NCI-H2029 treated with DMSO at 0.1 percent for 48 hours (cell line): Measurements from ENCODE around the gene BAG3.

Experiments
- DNase-seq: peaks from one replicate; lab custom pipeline; 2025; lab: John Stamatoyannopoulos, UW

The BAG3 gene

DNA sequence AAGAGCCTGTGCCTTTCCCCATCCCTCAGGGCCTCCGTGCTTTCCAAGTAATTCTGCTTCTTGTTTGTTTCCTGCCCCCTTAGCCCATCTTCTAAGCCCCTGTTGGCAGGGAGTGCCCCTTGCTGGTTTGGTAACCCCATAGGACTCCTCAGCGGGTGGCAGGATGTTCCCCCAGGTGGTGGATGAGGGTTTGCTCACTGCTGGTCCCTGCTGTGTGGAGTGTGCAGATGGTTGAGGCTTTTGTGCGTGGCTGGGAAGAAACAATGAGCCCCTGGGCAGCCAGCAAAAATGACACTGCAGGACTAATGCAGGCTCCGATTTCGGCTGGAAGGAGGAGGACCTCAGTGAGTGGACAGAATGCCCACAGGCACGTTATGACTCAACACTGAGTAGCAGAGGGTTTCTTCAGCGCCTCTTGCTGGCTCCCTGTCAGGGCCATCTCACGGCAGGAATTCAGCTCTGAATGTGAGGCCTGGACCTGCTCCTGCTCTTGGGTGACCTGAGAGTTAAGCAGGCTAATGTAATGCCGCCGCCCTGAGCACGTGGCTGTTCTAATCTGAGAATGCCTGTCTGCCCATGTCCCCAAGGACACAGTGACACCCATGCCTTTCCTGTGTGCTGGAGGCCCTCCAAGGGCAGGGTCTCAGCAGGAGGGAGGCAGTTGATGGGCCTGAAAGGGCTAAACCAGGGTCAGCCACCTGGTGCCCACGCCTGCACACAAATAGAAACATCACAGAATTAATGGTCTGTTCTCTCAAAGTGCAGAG is 16.6 kb downstream of the BAG3 start:
- no peak for DNase-seq

DNA sequence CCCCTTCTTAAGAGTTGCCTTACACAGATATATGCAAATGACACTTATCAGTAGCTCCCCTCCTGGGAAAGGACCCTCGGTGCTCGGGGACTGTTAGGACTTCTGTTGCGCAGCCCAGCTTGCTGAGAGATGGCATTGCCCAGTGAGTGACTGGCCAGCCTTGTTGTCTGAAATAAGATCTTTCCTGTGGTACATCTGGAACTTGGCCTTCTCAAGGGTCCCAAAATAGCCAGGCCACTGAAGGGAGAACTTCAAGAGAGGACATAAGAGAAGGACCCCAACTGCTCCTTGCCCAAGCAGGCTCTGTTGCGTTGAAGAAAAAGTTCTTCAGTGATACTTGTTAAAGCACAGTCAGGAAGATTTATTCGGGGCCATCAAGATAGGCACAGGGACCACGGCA is 17.3 kb downstream of the BAG3 start:
- no peak for DNase-seq

DNA sequence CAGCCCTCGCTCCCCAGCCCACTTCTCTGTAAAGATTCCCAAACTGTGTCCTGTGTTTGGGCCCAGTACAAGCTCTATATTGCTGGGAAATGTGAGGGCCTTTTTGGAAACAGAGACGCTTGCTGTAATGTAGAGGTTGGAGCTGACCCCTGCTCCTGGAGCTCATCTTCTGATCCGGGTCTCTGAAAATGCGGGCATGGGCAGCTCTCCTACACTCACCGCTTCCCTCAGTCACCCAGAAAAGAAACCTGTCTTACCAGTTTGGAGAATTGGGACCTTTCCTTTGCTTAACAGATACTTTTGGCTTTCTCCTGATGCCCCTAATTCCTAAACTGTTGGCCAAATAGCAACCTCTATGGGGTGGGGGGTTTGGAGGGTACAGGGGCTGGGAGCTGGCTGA is 18.2 kb downstream of the BAG3 start:
- DNase-seq = no peak

DNA sequence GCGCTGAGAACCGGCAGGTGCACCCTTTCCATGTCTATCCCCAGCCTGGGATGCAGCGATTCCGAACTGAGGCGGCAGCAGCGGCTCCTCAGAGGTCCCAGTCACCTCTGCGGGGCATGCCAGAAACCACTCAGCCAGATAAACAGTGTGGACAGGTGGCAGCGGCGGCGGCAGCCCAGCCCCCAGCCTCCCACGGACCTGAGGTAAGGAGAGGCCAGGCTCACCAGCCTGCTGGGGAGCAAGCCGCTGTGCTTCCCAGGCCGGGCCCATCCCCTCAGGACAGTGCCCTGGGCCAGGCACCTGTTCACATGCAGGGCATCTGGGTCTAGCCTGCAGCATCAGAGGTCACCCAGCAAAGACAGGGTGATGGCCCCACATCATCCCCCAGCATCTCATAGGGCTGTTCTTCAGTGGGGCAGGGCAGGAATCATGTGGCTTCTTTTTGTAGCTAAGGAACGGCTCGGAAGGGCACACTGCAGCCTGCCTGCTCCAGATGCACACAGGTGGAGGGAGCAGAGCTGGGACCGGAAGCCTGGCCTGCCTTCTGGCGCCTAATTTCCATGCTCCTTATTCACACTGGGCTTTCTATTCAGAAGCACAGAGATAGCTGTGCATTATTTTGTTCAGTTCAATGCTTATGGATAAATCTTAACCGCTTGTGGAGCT is 18.9 kb downstream of the BAG3 start:
- DNase-seq = no peak

DNA sequence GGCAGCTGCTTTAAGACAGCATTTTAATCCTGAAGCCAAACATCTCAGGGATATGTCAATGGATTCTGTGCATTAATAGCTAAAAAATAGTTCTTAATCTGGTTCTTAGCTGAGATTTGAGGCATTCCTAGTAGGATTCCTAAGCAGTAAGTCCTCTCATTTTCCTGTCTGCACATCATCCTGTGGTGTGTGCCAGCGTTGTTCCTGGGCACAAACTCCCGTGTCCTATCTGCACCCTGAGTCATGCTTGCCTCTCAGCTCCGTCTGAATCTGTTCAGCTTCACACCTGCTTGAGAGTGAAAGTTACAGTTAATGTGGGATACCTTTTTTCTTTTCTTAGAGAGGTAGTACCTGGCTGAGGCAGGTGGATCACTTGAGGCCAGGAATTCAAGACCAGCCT is 19.5 kb downstream of the BAG3 start:
- no peak for DNase-seq

DNA sequence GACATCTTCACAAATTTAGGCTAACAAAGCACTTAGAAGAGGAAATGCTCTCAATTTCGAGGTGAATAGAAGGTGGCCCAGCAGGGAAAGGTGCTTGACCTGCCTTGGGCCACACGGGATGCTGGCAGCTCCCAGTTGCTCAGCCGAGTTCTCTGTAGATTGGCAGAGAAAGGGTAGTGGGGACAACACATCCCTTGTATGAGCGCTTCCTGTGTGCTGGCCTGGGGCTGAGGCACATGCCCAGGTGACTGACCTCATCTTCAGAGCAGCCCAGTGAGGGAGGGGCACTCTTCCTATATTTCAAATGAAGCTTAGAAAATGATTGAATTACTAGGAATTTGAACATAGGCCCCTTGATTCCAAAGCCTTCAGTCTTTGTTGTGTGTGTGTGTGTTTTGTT is 20.2 kb downstream of the BAG3 start:
- no peak for DNase-seq

DNA sequence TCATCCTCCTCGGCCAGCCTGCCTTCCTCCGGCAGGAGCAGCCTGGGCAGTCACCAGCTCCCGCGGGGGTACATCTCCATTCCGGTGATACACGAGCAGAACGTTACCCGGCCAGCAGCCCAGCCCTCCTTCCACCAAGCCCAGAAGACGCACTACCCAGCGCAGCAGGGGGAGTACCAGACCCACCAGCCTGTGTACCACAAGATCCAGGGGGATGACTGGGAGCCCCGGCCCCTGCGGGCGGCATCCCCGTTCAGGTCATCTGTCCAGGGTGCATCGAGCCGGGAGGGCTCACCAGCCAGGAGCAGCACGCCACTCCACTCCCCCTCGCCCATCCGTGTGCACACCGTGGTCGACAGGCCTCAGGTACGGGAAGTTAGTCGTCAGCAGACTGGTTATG is 21.1 kb downstream of the BAG3 start:
- DNase-seq = no peak

DNA sequence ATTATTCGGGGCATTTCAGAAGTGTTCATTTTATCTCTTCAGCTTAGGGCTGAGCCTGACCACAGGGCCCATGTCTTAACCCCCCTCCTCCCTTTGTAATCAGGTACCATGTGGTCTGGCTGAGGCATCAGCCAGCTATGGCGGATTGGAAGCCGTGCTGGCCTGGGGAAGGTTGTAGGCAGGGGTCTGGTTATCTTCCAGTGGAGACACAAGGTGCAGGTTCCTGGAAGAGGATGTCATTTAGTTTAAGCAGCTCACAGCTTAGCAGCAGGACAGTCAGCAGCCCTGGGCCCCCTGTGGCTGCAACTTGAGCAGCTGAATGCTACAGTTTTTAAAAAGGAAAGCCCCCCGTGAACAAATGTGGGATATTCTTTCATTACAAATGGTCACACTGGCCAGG is 22.1 kb downstream of the BAG3 start:
- no peak for DNase-seq

DNA sequence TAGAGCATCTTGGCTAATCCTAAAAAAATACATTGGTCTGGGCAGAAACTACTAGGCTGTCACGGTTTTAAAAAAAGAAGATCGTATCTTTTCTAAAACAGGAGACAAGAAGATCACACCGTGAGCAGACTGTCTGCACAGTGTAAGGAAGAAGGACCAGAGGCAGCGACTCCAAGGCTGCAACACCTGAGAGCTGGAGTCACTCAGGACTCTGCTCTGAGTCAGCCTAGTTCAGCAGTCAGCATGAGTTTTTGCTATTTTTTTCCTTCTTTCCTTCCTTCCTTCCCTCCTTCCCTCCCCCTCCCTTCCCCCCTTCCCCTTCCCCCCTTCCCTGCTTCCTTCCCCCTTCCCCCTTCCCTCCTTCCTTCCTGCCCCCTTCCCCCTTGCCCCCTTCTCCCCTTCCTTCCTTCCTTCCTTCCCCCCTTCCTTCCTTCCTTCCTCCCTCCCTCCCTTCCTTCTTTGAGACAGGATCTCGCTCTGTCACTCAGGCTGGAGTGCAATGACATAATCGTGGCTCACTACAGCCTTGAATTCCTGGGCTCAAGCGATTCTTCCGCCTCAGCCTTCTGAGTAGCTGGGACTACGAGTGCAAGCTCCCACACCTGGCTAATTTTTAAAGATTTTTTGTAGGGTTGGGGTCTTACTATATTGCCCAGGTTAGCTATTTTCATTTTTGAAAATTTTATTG is 24.4 kb downstream of the BAG3 start:
- DNase-seq = no peak

DNA sequence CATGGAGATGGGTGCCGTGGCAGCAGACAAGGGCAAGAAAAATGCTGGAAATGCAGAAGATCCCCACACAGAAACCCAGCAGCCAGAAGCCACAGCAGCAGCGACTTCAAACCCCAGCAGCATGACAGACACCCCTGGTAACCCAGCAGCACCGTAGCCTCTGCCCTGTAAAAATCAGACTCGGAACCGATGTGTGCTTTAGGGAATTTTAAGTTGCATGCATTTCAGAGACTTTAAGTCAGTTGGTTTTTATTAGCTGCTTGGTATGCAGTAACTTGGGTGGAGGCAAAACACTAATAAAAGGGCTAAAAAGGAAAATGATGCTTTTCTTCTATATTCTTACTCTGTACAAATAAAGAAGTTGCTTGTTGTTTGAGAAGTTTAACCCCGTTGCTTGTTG is 25.9 kb downstream of the BAG3 start:
- DNase-seq = no peak

DNA sequence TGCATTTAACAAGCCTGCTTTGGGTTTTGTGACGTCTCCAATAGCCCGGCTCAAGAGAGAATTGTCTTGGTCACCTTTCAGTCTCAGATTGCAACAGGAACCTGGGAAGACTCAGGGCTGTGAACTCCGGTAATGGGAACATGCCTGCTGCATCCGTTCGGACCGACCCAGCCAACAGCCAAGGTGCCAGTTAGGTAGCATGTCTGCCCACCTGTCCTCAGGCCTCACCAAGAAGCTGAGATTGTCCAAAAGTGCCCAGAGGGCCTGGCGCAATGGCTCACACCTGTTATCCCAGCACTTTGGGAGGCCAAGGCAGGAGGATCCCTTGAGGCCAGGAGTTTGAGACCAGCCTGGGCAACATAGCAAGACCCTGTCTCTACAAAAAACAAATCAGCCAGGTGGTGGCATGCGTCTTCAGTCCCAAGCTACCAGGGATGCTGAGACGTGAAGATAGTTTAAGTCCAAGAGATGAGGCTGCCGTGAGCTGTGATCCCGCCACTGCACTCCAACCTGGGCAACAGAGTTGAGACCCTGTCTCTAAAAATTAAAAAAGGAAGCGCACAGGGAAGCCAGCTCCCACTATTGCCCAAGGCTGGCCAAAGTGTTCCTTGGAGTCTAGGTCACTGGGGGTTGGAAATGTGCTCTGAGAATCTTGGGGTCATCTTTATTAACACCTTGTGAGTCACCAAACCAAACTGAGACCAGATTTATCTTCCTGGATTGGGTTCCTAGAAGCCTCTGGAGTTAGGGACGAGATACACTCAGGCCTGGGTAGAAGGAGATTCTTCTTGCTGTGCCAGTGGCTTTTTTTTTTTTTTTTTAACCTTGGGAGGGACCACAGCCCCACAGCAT is 26.9 kb downstream of the BAG3 start:
- DNase-seq = no peak

DNA sequence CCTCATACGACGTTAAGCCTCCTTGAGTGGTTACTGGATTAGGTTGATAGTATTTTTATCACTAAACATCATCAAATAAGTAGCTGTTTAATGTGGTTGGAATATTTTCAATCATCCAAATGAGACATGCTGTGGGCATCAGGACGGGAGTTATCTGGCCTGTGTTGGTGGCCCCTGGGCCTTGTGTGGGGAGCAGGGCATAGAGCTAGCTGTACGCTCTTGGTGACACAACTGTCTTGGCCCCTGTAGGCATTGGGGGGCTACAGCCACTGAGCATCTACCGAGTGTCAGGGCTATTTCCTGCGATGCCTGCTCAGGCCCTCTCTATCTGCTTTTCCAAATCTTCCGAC is 28.3 kb downstream of the BAG3 start:
- no peak for DNase-seq

DNA sequence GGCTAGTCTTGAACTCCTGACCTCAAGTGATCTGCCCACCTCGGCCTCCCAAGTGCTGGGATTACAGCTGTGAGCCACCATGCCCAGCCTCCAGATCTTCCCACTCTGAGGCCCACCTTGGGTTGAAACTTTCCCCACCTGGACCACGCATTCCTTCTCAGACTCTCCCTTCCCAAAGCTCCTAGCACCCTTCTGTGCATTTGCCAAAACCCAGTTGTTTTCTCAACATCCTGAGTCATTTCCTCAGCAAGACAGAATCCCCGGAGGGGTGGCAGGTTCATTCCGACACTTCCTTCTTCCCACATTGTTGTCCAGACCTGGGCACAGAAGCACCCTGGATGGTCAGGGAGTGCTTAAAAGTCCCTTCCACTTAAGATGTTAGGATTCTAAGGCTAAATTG is 28.9 kb downstream of the BAG3 start:
- no peak for DNase-seq

DNA sequence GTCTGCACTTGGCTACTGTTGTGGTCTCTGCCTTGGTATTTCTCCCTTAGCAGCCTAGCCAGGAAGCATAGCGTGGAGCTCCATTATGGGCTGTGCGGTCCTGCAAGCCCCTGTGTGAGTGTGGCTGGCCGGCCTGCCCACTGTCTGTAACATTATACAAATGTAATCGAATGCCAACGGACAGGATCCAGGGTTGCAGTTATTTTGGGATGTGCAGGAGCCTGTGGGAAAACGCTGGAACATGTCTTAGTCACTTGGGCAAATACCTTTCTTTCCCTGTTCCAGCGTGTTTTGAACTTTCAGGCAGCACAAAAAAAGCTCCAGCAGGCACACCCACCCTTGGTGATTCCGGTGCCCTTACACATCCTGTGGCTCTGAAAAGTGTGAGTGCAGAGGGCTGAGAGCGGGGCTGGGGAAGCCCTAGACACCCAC is 29.5 kb downstream of the BAG3 start:
- DNase-seq = no peak

DNA sequence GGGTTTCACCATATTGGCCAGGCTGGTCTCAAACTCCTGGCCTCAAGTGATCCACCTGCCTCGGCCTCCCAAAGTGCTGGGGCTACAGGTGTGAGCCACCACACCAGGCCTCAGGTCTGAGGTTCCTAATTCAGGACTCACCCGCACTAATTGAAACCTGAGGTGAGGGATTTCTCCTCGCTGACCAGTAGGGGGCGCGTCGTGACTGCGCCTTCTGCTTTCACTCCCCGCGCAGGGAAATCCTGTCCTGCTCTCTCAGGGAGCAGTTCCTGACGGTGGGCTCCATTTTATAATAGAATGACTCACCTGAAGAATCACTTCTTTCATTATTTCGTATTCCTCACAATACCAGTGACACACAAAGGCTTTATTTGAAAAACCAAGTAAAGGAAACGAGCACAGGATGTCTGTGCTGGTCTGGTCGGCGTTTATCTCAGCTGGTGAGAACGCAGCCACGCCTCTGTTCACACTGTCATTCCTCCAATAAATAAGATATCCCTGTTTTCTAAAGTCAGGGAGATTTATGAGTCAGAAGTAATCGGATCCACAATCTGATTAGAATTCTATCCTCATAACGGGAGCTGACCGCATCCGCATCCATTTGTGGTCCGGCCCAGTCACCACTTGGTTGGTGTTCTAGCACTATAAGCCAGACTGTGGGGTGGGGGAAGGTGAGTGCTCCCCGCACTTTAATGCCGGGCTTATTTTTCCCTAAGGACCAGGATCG is 35.4 kb downstream of the BAG3 start:
- DNase-seq = peak; percentile 1

DNA sequence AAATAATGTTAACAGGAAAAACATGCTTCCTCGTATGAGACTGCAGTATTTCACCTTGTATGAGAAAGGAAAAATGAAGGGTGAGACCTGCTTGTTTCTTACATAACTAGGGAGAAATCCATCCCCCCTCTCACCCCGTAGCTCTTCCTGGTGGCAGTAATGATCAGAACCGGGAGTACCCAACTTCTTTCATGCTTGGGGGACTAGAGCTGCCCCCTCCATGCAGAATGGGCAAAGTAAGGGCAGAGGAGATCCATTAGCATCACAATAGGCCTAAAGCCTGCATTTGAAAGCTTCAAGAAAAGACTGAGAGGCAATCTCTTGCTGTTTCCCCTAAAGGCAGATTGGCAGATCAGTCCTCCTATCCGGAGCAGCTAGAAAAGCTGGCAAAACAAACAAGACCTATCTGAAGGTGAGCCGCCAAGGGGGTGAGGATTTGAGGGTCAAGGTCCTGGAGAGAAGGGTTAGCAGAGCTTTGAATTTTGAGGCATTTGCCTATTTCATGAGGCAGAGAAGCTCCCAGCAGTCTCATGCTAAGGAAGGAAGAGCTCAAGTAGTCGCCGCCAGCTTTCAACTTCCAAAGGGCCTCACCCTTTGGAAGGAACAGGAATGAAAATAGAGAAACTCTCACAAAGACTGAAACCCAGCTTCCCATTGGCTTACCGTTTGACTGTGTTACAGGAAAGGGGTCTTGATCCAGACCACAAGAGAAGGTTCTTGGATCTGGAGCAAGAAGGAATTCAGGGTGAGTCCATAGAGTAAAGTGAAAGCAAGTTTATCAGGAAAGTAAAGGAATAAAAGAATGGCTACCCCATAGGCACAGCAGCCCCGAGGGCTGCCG is 36.2 kb downstream of the BAG3 start:
- no peak for DNase-seq

DNA sequence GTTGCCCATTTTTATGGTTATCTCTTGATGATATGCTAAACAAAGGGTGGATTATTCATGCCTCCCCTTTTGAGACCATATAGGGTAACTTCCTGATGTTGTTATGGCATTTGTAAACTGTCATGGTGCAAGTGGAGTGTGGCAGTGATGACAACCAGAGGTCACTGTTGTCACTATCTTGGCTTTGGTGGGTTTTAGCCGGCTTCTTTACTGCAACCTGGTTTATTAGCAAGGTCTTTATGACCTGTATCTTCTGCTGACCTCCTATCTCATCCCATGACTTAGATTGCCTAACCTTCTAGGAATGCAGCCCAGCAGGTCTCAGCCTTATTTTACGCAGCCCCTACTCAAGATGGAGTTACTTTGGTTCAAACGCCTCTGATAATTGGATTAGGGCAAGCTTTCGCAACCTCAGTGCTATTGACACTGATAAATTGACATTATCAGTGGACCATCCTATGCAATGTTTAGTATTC is 36.9 kb downstream of the BAG3 start:
- no peak for DNase-seq

DNA sequence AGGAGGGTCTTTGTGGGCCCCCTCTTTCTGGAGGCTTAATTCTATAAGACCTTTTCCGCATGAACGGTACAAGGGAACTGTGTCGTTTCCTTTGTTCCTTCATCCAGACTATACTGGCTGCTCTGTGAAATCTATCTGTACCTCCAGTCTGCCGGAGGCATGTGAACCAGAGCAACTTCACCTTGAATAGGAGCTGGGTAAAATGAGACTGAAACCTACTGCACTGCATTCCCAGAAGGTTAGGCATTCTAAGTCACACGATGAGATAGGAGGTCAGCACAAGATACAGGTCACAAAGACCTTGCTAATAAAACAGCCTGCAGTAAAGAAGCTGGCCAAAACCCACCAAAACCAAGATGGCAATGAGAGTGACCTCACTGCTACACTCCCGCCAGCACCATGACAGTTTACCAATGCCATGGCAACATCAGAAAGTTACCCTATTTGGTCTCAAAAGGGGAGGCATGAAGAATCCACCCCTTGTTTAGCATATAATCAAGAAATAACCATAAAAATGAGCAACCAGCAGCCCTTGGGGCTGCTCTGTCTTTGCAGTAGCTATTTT is 37.9 kb downstream of the BAG3 start:
- DNase-seq = no peak

DNA sequence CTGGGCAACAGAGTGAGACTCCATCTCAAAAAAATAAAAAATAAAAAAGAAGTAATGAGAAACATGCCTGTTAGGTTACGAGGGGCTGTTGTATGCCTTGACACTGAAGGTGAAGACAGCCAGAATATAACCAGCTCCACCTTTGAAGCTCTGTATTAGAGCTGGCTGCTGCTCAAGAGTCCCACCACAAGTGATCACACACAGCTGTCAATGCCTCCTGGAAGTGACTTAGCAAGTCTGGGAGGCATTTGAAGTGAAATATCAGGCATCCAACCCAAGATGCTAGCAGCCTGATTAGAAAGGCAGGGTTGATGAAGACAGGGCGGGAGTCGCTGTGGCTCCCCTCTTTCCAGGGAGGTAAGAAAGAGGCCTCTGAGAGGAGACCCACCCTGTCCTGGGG is 40.5 kb downstream of the BAG3 start:
- no peak for DNase-seq

DNA sequence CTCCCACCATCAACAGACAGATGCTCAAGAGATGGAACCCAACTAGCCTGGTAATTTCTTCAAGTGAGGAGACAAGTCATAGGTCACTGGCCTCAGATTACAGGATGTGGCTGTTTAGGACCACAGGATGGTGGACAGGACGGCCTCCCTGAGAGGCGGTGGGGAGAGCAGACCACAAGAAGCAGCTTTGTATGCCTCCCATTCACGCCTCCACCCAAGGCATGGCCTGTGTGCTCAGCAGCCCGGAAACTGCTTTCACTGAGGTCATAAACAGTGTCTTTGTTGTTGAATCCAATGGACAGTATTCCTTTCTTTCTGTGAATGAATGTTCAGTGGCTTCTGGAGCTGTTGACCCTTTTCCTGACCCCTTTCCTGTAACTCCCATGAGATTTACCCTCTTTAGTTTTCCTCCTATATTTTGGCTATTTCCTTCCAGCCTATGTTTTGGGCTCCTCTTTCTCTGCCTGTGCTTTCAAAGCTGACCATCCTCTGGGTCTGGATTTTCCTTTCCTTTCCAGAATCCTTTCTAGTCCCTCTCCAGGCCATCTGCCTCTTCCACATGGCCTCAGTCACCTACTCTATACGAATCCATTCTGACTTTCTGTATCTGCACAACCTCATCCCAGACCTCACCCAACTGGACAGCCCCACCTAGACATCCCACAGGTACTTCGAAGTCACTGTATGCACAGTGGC is 42.2 kb downstream of the BAG3 start:
- DNase-seq = no peak
